Measurements from ENCODE around the gene FAM120A.

GRCh38 chr9:93436218-93436617 lies 15.3 kb upstream of the FAM120A start:
- no peak for TF ChIP-seq CTCF (IDR thresholded peaks at IDR 0.05)
- no peak for TF ChIP-seq POLR2A (IDR thresholded peaks at IDR 0.05)
- TF ChIP-seq POLR2AphosphoS5 (IDR thresholded peaks at IDR 0.05): no peak
